GM12878 (cell line): ENCODE data around the gene NECTIN2. TPM values are rescaled to one million over a fixed set of nuclear protein-coding genes. Genes with fewer than 3 reads are reported as not detected.

ENCODE experiments used
- ATAC-seq: fragments of 200-7000 bp; cut with Tn5 transposase; 3 replicates; pipeline ENCODE4 v1.9.1; 2020; ENCODE audit warnings: mild to moderate bottlenecking, moderate library complexity
- BruUV-seq: library from RNA; stranded (reverse); fragments of 400-500 nt; replicated peaks from 2 replicates; lab custom pipeline; 2021; lab: Mats Ljungman, UMichigan
- CTCF ChIA-PET: fragments of 300-600 bp; sonication (Branson Sonifier 250); formaldehyde crosslinking; extraction: SDS; loops from one replicate; lab custom pipeline; 2021; ENCODE audit warnings: inconsistent platforms; lab: Yijun Ruan, JAX
- POLR2A ChIA-PET: fragments of 350-600 bp; formaldehyde crosslinking; extraction: SDS; loops from one replicate; lab custom pipeline; 2021; ENCODE audit warnings: inconsistent platforms; lab: Charles Lee
- RAD21 ChIA-PET: fragments of 300-600 bp; sonication (Branson Sonifier 250); formaldehyde crosslinking; loops from one replicate; lab custom pipeline; 2023; ENCODE audit warnings: antibody characterized with exemption; ENCODE audit not compliant: unreplicated experiment; lab: Charles Lee
- SMC1A ChIA-PET: fragments of 300-600 bp; sonication (Branson Sonifier 250); formaldehyde crosslinking; loops from one replicate; lab custom pipeline; 2023; ENCODE audit not compliant: unreplicated experiment, uncharacterized antibody; lab: Charles Lee
- DNase-seq: peaks from one replicate; pipeline ENCODE4 v3.0.0-alpha.2; 2011; ENCODE audit warnings: low read depth, low spot score
- FAIRE-seq: peaks from 3 replicates; lab custom pipeline; 2011; peaks lifted over from hg19 to GRCh38; lab: Jason Lieb, UNC
- H2AFZ ChIP-seq: 2 replicates; pipeline ENCODE4 v1.6.0; 2011; ENCODE audit warnings: low read depth, low read length, control low read depth; ENCODE audit not compliant: control insufficient read depth
- H3K27ac ChIP-seq: 2 replicates; pipeline ENCODE4 v1.5.1; 2011; ENCODE audit warnings: control low read depth; ENCODE audit not compliant: control insufficient read depth, insufficient read depth
- H3K27me3 ChIP-seq, 2 experiments: replicated peaks in 1 of 2; 2 replicates each; pipeline versions ENCODE4 v1.6.0 to v1.6.1; 2011; ENCODE audit warnings: low read length in 1 of 2; ENCODE audit not compliant: control insufficient read depth in 2 of 2, insufficient read depth in 2 of 2
- H3K36me3 ChIP-seq, 2 experiments: 2 replicates each; pipeline ENCODE4 v1.5.1; 2011; ENCODE audit warnings: low read length in 1 of 2; ENCODE audit not compliant: control insufficient read depth in 2 of 2, insufficient read depth in 2 of 2
- H3K4me1 ChIP-seq: 2 replicates; pipeline ENCODE4 v1.6.1; 2011; ENCODE audit warnings: mild to moderate bottlenecking, low read length, moderate library complexity, mixed read lengths; ENCODE audit not compliant: control insufficient read depth, insufficient read depth
- H3K4me2 ChIP-seq: 2 replicates; pipeline ENCODE4 v1.6.0; 2011; ENCODE audit warnings: control low read depth; ENCODE audit not compliant: control insufficient read depth, insufficient read depth
- H3K4me3 ChIP-seq: fragments of 200-600 bp; sonication (generic); 2 replicates; pipeline ENCODE4 v1.5.1; 2016
- H3K79me2 ChIP-seq: 2 replicates; pipeline ENCODE4 v1.6.0; 2011; ENCODE audit warnings: low read length; ENCODE audit not compliant: control insufficient read depth, insufficient read depth
- H3K9ac ChIP-seq: 2 replicates; pipeline ENCODE4 v1.8.0; 2011; ENCODE audit warnings: low read length, control low read depth, mixed read lengths; ENCODE audit not compliant: control insufficient read depth, insufficient read depth
- H3K9me3 ChIP-seq: replicated peaks from 3 replicates; pipeline ENCODE4 v1.5.1; 2011; ENCODE audit warnings: mild to moderate bottlenecking, low read length; ENCODE audit not compliant: control insufficient read depth, insufficient read depth
- H4K20me1 ChIP-seq: 2 replicates; pipeline ENCODE4 v1.6.0; 2011; ENCODE audit not compliant: control insufficient read depth, insufficient read depth
- CBX5 ChIP-seq: sonication (generic); IDR thresholded peaks from 2 replicates; pipeline ENCODE4 v1.6.1; 2016; ENCODE audit warnings: low read depth, moderate library complexity, mild to moderate bottlenecking, inconsistent platforms
- EGR1 ChIP-seq, 2 experiments: IDR thresholded peaks; 1 replicate in 1 of 2; 2 replicates in 1 of 2; pipeline ENCODE4 v1.6.1; 2011 to 2012; ENCODE audit warnings: low read depth in 2 of 2, low read length in 2 of 2, borderline replicate concordance in 1 of 2, mild to moderate bottlenecking in 1 of 2, moderate library complexity in 1 of 2
- HDGF ChIP-seq: fragments of 450-650 bp; IDR thresholded peaks from 2 replicates; pipeline ENCODE4 v1.6.1; 2016; ENCODE audit warnings: antibody characterized with exemption
- IRF3 ChIP-seq: fragments of 450-650 bp; IDR thresholded peaks from 2 replicates; pipeline ENCODE4 v1.6.1; 2014; ENCODE audit warnings: mild to moderate bottlenecking
- KAT2A ChIP-seq: conservative IDR thresholded peaks from 2 replicates; pipeline ENCODE4 v1.6.1; 2011; ENCODE audit warnings: low read depth, low read length; ENCODE audit not compliant: control insufficient read depth
- MYB ChIP-seq: fragments of 150-350 bp; IDR thresholded peaks from 2 replicates; pipeline ENCODE4 v1.6.1; 2014; ENCODE audit warnings: mild to moderate bottlenecking, low read depth, low read length, borderline replicate concordance
- POLR2AphosphoS5 ChIP-seq: IDR thresholded peaks from 2 replicates; pipeline ENCODE4 v1.6.1; 2011; ENCODE audit warnings: mild to moderate bottlenecking, low read length, inconsistent platforms
- RAD21 ChIP-seq: IDR thresholded peaks from 2 replicates; pipeline ENCODE4 v1.6.1; 2011; ENCODE audit warnings: mild to moderate bottlenecking, low read depth, low read length, moderate library complexity; ENCODE audit not compliant: insufficient read depth
- RAD51 ChIP-seq: fragments of 450-650 bp; IDR thresholded peaks from 2 replicates; pipeline ENCODE4 v1.6.1; 2016; ENCODE audit warnings: moderate library complexity, mild to moderate bottlenecking, inconsistent platforms
- RBBP5 ChIP-seq: fragments of 200-600 bp; sonication (generic); conservative IDR thresholded peaks from 2 replicates; pipeline ENCODE4 v1.6.1; 2016
- RFX5 ChIP-seq: IDR thresholded peaks from 2 replicates; pipeline ENCODE4 v1.6.1; 2011; ENCODE audit warnings: low read depth, low read length, improper control_type of control experiment
- SIX5 ChIP-seq: IDR thresholded peaks from 2 replicates; pipeline ENCODE4 v1.6.1; 2011; ENCODE audit warnings: mild to moderate bottlenecking, low read depth, low read length, moderate library complexity; ENCODE audit not compliant: severe bottlenecking
- SMAD1 ChIP-seq: fragments of 450-650 bp; IDR thresholded peaks from 2 replicates; pipeline ENCODE4 v1.6.1; 2018; ENCODE audit warnings: mild to moderate bottlenecking, low read depth; ENCODE audit not compliant: partially characterized antibody
- SREBF1 ChIP-seq: IDR thresholded peaks from 2 replicates; pipeline ENCODE4 v1.6.1; 2012; ENCODE audit warnings: mild to moderate bottlenecking, low read length
- SREBF2 ChIP-seq: IDR thresholded peaks from 2 replicates; pipeline ENCODE4 v1.6.1; 2012; ENCODE audit warnings: mild to moderate bottlenecking, low read length
- SRF ChIP-seq, 2 experiments: IDR thresholded peaks; 2 replicates each; pipeline ENCODE4 v1.6.1; 2011; ENCODE audit warnings: low read depth in 2 of 2, low read length in 2 of 2, mild to moderate bottlenecking in 1 of 2, moderate library complexity in 1 of 2
- SUZ12 ChIP-seq: fragments of 200-600 bp; sonication (generic); IDR thresholded peaks from one replicate; pipeline ENCODE4 v1.6.1; 2018; ENCODE audit warnings: antibody characterized with exemption, mild to moderate bottlenecking; ENCODE audit not compliant: unreplicated experiment
- TBL1XR1 ChIP-seq: IDR thresholded peaks from 2 replicates; pipeline ENCODE4 v1.6.1; 2012; ENCODE audit warnings: low read depth, low read length, improper control_type of control experiment
- USF1 ChIP-seq: IDR thresholded peaks from 2 replicates; pipeline ENCODE4 v1.6.1; 2011; ENCODE audit warnings: borderline replicate concordance, low read depth, mild to moderate bottlenecking, moderate library complexity, mixed read lengths, low read length; ENCODE audit not compliant: insufficient read depth; ENCODE audit errors: extremely low read length
- ZBED1 ChIP-seq: IDR thresholded peaks from 2 replicates; pipeline ENCODE4 v1.6.1; 2016; ENCODE audit warnings: borderline replicate concordance
- ZNF217 ChIP-seq: fragments of 450-650 bp; IDR thresholded peaks from 2 replicates; pipeline ENCODE4 v1.6.1; 2017; ENCODE audit warnings: antibody characterized with exemption, mild to moderate bottlenecking
- ZNF24 ChIP-seq: fragments of 450-650 bp; IDR thresholded peaks from 2 replicates; pipeline ENCODE4 v1.6.1; 2017; ENCODE audit warnings: antibody characterized with exemption, mild to moderate bottlenecking
- WGBS: methylation state at CpG from one replicate; pipeline ENCODE4 v1.1.6; 2016; ENCODE audit warnings: low lambda C conversion rate; ENCODE audit not compliant: insufficient replicate concordance, insufficient coverage; ENCODE audit errors: missing lambda C conversion rate; 5-methylcytosine and 5-hydroxymethylcytosine counted together
- in situ Hi-C: fragments of 300-500 bp; cut with MboI; formaldehyde crosslinking; loops from 9 replicates; pipeline ENCODE4 v1.14.3; 2018; ENCODE audit warnings: mixed read lengths
- intact Hi-C: fragments of 100-400 bp; cut with micrococcal nuclease; formaldehyde crosslinking; loops from one replicate; pipeline ENCODE4 v1.14.2; 2022; ENCODE audit not compliant: unreplicated experiment
- polyA plus RNA-seq, 11 experiments: library from polyadenylated mRNA; depleted of rRNA in 4 of 11; unstranded in 6 of 11; stranded (reverse) in 5 of 11; fragments of >200 nt; fragmentation: Nextera tagmentation in 4 of 11; fragmentation: Illumina TruSeq in 1 of 11; extraction: Ambion mirVana in 4 of 11; extraction: Trizol in 1 of 11; gene quantifications; 1 replicate in 1 of 11; 2 replicates in 10 of 11; pipeline versions ENCODE4 v1.2.1 to v1.2.3, GENCODE V29; 2011 to 2016; ENCODE audit warnings: inconsistent platforms in 2 of 11, missing spikeins in 2 of 11, low read depth in 1 of 11
- total RNA-seq, 4 experiments: library from RNA; depleted of rRNA in 3 of 4; stranded (reverse); fragments of >200 nt in 3 of 4; fragmentation: Illumina TruSeq in 1 of 4; extraction: Trizol in 1 of 4; gene quantifications; 2 replicates each; pipeline versions ENCODE4 v1.2.1 to v1.2.3, GENCODE V29; 2013 to 2021

Gene NECTIN2
- total and polyA plus RNA-seq, 10 of the 15 experiments (the other 5 are each of a cell fraction or from before 2014, with no cell fraction given): 0.05 to 0.36 (median 0.26) TPM; not detected in 5

GRCh38 chr19:44866664-44867063 is 20.6 kb downstream of the NECTIN2 start:
- no peak overlapping the region for H3K9ac ChIP-seq

GRCh38 chr19:44867578-44867977 is 21.5 kb downstream of the NECTIN2 start:
- Histone ChIP-seq H3K36me3 (no peaks in the 10 kb centered on the region), H3K79me2 (no peaks in the 10 kb centered on the region), H3K4me2 (no peak overlapping the region), H3K9ac (no peak overlapping the region), H3K4me3 (no peak overlapping the region), H3K27ac (no peak overlapping the region), H3K9me3 (no peaks in the 10 kb centered on the region), H4K20me1 (no peaks in the 10 kb centered on the region), H3K4me1 (no peaks in the 10 kb centered on the region), H2AFZ (no peak overlapping the region), H3K27me3 (no peaks in the 10 kb centered on the region; a peak in 1 of 4 replicates)
- ChIA-PET SMC1A (no interaction called here), CTCF (no interaction called here), RAD21 (no interaction called here), POLR2A (no interaction called here)
- FAIRE-seq (no peak), DNase-seq (no peak), ATAC-seq (no peak)
- in situ Hi-C loops (no loop called here), intact Hi-C loops (no loop called here)
- BruUV-seq: no TSS peak
- WGBS: 33% methylated on average over 12 of the region's 12 CpGs
- TF ChIP-seq RAD51 (no peak), SRF (IDR thresholded peaks at IDR 0.05; ENCODE audit: low read depth in 2 of 2, low read length in 2 of 2) (no peak), ZBED1 (no peak), SUZ12 (no peak), TBL1XR1 (no peak), SMAD1 (no peak), MYB (no peak), SREBF2 (no peak), RAD21 (no peak), USF1 (no peak), CBX5 (no peak), SIX5 (no peak), IRF3 (no peak), HDGF (no peak), RBBP5 (no peak), POLR2AphosphoS5 (no peak), SREBF1 (no peak), RFX5 (no peak)

More at GRCh38 chr19:44866664-44867063, 20.6 kb downstream of the NECTIN2 start:
- Histone ChIP-seq H3K36me3 (no peaks in the 10 kb centered on the region), H3K9me3 (no peaks in the 10 kb centered on the region), H3K4me3 (no peak overlapping the region), H3K79me2 (no peaks in the 10 kb centered on the region), H3K4me1 (no peaks in the 10 kb centered on the region), H2AFZ (no peak overlapping the region), H3K27ac (no peak overlapping the region), H3K4me2 (no peak overlapping the region), H4K20me1 (no peaks in the 10 kb centered on the region), H3K27me3 (no peaks in the 10 kb centered on the region; a peak in 1 of 4 replicates)
- intact Hi-C loops (no loop called here), in situ Hi-C loops (no loop called here)
- ATAC-seq (no peak), DNase-seq (no peak), FAIRE-seq (no peak)
- ChIA-PET CTCF (no interaction called here), POLR2A (no interaction called here), SMC1A (no interaction called here), RAD21 (no interaction called here)
- BruUV-seq: no TSS peak
- no peak for TF ChIP-seq KAT2A
- no peak for TF ChIP-seq SIX5
- no peak for TF ChIP-seq ZNF24
- TF ChIP-seq EGR1 (IDR thresholded peaks at IDR 0.05; ENCODE audit: borderline replicate concordance in 1 of 2, low read depth in 2 of 2, low read length in 2 of 2): no peak
- no peak for TF ChIP-seq ZNF217
- 69% methylated on average over 4 of the region's 4 CpGs for WGBS
